ENCODE results near the gene RPL28.

The RPL28 gene

GRCh38 chr19:55432241-55432959 is 46.7 kb downstream of the RPL28 start:
- no peak overlapping the region for H3K4me3 ChIP-seq (ENCODE audit: low read length)
- TF ChIP-seq ZNF274 (IDR thresholded peaks at IDR 0.05; ENCODE audit: low read depth, low read length), result no peak

- no peak for TF ChIP-seq ZNF274 (IDR thresholded peaks at IDR 0.05; ENCODE audit: low read depth, low read length)
- no peak overlapping the region for H3K4me3 ChIP-seq (ENCODE audit: low read length)
Observed at GRCh38 chr19:55433292-55433691, 47.6 kb downstream of the RPL28 start.

- no peak overlapping the region for H3K4me3 ChIP-seq (ENCODE audit: low read length)
- TF ChIP-seq ZNF274 (IDR thresholded peaks at IDR 0.05; ENCODE audit: low read depth, low read length), result no peak
Observed at GRCh38 chr19:55434356-55434919, 48.7 kb downstream of the RPL28 start.

GRCh38 chr19:55435020-55435419 is 49.3 kb downstream of the RPL28 start:
- TF ChIP-seq ZNF274 (IDR thresholded peaks at IDR 0.05; ENCODE audit: low read depth, low read length), result no peak
- no peak overlapping the region for H3K4me3 ChIP-seq (ENCODE audit: low read length)

GRCh38 chr19:55436847-55437246 is 51.1 kb downstream of the RPL28 start:
- no peak for TF ChIP-seq ZNF274 (IDR thresholded peaks at IDR 0.05; ENCODE audit: low read depth, low read length)
- H3K4me3 ChIP-seq (ENCODE audit: low read length), result no peak overlapping the region

GRCh38 chr19:55437410-55437809 is 51.7 kb downstream of the RPL28 start:
- TF ChIP-seq ZNF274 (IDR thresholded peaks at IDR 0.05; ENCODE audit: low read depth, low read length), result no peak

GRCh38 chr19:55439052-55439451 is 53.3 kb downstream of the RPL28 start:
- H3K4me3 ChIP-seq (ENCODE audit: low read length), result no peak overlapping the region
- TF ChIP-seq ZNF274 (IDR thresholded peaks at IDR 0.05; ENCODE audit: low read depth, low read length), result no peak

More at GRCh38 chr19:55437410-55437809, 51.7 kb downstream of the RPL28 start:
- H3K4me3 ChIP-seq (ENCODE audit: low read length), result no peak overlapping the region

- H3K4me3 ChIP-seq (ENCODE audit: low read length), result no peak overlapping the region
- no peak for TF ChIP-seq ZNF274 (IDR thresholded peaks at IDR 0.05; ENCODE audit: low read depth, low read length)
Observed at GRCh38 chr19:55440411-55441105, 54.8 kb downstream of the RPL28 start.

GRCh38 chr19:55441319-55441691 is 55.6 kb downstream of the RPL28 start:
- no peak overlapping the region for H3K4me3 ChIP-seq (ENCODE audit: low read length)
- no peak for TF ChIP-seq ZNF274 (IDR thresholded peaks at IDR 0.05; ENCODE audit: low read depth, low read length)

- TF ChIP-seq ZNF274 (IDR thresholded peaks at IDR 0.05; ENCODE audit: low read depth, low read length), result no peak
- H3K4me3 ChIP-seq (ENCODE audit: low read length), result no peak overlapping the region
Observed at GRCh38 chr19:55441692-55442321, 56.1 kb downstream of the RPL28 start.

- no peak overlapping the region for H3K4me3 ChIP-seq (ENCODE audit: low read length)
- TF ChIP-seq ZNF274 (IDR thresholded peaks at IDR 0.05; ENCODE audit: low read depth, low read length), result no peak
Observed at GRCh38 chr19:55442372-55442961, 56.7 kb downstream of the RPL28 start.

GRCh38 chr19:55443045-55443823 is 57.5 kb downstream of the RPL28 start, which contains the start of gene SHISA7:
TSS of gene SHISA7 (minus strand) at chr19:55443300. CDS start at chr19:55442863, 437 bp downstream.
- H3K4me3 ChIP-seq (ENCODE audit: low read length), result no peak within 1 kb of the TSS
- no peak for TF ChIP-seq ZNF274 (IDR thresholded peaks at IDR 0.05; ENCODE audit: low read depth, low read length)

GRCh38 chr19:55443824-55444480 is 58.2 kb downstream of the RPL28 start:
- no peak overlapping the region for H3K4me3 ChIP-seq (ENCODE audit: low read length)
- TF ChIP-seq ZNF274 (IDR thresholded peaks at IDR 0.05; ENCODE audit: low read depth, low read length), result no peak

Measured in GM08714 (cell line).